ENCODE data around the gene ITGA8.
"Not testable (repeated sequence)": the region's sequence is repeated elsewhere in the genome, so short reads cannot be mapped to it uniquely, and the experiment has no call there.

The ITGA8 gene

GRCh38 chr10:15719899-15720634 is at the start of gene ITGA8:
Gene ITGA8 (minus strand): TSS chr10:15719922. CDS start chr10:15719771, 151 bp downstream.
- peak; percentile 33 for DNase-seq

- no peak for DNase-seq
Measured at GRCh38 chr10:15764892-15765454, 45.3 kb upstream of the ITGA8 start.

- DNase-seq = no peak
Measured at GRCh38 chr10:15763006-15763405, 43.3 kb upstream of the ITGA8 start.

GRCh38 chr10:15762239-15762638 is 42.5 kb upstream of the ITGA8 start:
- DNase-seq = not testable (repeated sequence)

- DNase-seq = not testable (repeated sequence)
Measured at GRCh38 chr10:15761224-15761623, 41.5 kb upstream of the ITGA8 start.

DNA sequence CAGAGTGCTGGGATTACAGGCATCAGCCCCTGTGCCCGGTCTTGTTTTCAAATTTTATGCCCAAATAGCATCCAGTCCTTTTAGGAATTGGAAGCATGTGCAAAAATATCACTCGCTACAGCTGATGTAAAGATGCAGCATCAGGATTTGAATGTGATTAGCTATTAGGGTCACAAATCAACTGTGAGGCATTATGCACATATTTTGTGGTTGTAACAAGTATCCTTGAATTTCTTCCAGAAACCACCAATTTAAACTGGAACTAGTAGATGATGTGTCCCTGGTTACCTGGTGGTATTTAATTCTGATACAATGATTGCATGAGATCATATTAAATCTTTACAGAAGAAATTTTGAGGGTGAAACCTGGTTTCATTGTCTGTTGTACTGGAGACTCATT is 41.0 kb upstream of the ITGA8 start:
- DNase-seq = no peak

GRCh38 chr10:15759265-15759664 is 39.5 kb upstream of the ITGA8 start:
- no peak for DNase-seq

DNA sequence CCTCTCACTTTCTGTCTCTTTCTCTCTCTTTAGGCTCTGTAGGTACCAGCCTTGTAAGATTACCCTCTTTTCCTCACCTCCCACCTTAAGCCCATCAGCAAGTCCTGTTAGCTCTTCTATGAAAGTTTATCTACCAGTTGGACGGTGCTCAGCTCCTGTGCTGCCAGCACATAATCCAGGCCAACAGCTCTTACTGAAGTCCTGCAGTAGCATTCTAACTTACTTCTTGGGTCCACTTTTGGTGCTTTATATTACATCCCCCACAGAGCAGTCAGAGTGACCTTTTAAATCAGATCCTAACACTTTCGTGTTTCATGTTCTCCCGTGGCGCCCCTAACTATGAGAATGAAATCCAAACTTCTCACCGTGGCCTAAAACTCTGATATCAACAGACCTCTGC is 38.9 kb upstream of the ITGA8 start:
- no peak for DNase-seq

DNA sequence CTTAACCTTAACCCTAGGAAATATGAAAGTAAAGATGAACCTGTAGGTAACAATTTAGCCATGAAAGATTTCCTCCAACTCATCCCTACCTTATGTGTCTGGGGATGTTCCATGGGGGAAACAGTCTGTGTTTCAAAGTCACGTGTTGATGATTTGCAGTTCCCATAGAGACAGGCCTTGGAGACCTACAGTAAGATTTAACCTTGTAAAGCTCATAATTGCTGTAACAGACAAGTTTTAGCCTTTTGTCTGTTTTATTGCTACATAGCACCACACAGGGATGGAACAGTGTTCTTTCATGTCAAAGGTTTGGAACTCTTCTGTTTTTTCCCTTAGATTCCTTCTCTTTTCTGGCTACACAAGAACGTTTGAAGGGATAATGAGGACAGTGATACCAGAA is 35.2 kb upstream of the ITGA8 start:
- no peak for DNase-seq

- DNase-seq = no peak
Measured at GRCh38 chr10:15751046-15751445, 31.3 kb upstream of the ITGA8 start.

GRCh38 chr10:15748126-15748525 is 28.4 kb upstream of the ITGA8 start:
- DNase-seq = no peak

- DNase-seq = no peak
Measured at GRCh38 chr10:15747632-15748031, 27.9 kb upstream of the ITGA8 start.

GRCh38 chr10:15745751-15746150 is 26.0 kb upstream of the ITGA8 start:
- no peak for DNase-seq

- DNase-seq = peak; percentile 4
Measured at GRCh38 chr10:15744217-15744865, 24.6 kb upstream of the ITGA8 start.

GRCh38 chr10:15743443-15743842 is 23.7 kb upstream of the ITGA8 start:
- no peak for DNase-seq

DNA sequence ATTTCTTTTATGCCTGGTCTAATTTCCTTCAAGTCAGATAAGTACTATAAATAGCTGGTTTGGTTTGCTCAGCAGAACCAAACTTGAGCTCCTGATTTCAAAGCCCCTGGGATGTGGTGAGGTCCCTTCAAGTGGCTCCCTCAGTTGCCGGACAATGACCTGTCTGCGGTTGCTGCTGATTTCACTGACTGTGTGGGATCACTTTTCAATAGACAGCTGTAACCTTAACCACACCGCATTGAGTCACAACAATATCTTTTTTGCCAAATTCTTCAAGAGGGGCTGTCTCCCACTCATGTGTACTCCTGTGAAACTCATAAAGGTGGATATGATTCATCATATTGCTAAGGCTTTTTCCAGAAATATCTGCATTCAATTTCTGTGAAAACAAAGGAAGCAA is 23.1 kb upstream of the ITGA8 start:
- DNase-seq = no peak

- no peak for DNase-seq
Measured at GRCh38 chr10:15742102-15742501, 22.4 kb upstream of the ITGA8 start.

DNA sequence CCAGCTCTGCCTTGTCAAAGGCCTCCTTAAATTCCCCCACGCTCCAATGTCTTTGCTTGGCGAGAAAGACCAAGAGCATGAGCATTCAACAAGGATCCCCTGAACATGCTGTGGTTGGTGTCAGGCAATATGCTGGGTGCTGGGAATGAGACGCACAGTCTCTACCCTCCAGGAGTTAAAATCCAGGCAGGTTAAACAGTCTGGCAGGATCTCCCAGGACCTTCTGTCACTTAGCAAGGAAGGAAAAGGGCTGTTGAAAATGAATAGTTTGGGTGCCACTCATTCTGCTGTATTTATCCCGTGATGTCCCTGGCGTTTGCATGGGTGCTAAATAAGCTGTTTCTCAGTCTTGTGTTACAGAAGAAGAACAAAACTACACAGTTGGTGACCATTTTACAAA is 21.9 kb upstream of the ITGA8 start:
- DNase-seq = no peak

GRCh38 chr10:15740261-15740660 is 20.5 kb upstream of the ITGA8 start:
- DNase-seq = no peak

DNA sequence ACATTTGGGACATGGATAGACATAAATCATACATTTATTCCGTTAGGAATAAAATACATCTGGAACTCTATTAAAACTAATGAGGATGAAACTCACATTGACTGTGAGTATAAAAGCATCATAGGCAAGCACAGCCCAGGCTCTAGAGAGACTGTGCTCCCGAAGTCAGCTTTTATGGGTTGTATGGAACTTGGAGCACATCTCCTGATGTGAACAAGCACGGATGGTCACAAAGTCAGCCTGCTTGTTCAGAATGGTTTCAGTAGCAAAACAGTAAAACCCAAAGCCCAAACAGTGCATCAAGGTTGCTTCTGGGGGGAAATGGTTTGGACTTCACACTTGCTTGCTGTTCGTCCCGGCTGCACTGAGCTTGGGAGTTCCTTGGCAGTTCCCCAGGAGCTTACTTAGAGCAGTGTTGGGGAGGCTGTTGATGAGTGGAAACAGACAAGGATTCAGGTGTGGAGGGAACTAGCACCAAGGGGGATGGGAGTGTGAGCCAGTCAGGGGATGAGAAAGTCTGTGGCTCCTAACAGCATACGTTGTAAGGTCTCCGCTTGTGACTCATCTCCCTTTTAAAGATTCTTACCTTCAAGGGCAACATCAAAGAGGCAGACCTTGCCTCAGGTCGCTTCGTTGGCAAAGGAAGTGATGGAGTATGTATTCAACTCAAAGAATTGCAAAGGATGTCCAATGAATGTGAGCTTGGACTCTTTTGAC is 19.7 kb upstream of the ITGA8 start:
- DNase-seq = no peak

DNA sequence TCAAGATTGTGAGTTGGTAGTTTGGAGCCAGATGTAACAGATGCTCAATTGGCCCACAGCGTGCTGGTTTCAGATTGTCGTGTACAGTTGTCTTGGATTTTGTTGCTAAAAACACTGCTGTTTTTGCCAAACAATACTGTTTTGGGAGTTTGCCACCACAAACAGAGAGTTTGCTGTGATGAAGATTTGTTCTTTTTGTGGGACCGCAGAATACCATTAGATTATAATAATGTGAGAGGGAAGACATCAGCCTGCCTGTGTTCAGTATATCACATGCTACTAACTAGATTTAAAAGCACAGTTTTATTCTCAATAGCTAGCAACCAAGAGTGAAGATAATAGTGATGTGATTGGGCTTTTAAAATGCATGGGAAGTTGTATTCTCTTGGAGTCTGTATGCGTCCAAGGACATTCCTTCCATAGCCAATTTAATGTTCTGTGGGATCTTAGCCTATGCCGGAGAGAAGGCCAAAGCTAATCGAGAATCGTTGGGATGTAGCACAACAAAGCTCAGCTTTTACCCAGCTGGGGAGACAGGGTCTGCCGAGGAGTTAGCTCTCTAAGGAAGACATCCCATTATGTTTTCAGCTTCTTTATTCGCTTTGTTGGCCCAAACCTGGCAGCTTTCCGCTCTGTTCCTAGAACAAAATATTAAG is 18.7 kb upstream of the ITGA8 start:
- DNase-seq = no peak

DNA sequence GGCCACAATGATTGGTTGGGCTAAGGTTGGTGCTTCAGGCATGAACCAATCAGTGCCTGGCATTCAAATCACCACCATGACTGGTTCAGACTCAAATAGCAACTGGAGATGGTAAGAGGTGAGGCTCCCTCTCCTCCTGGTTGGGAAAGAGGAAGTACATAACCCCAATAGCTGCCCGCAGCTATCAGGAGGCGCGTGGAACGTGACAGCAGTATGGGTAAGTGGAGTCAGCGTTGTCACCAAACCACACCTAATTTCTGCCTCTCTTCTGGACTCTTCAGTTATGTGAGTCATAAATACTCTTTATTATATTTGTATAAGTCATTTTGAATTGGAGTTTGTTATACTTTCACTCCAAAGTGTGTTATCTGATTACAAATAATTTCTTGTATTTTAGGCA is 17.9 kb upstream of the ITGA8 start:
- DNase-seq = no peak

- no peak for DNase-seq
Measured at GRCh38 chr10:15735763-15736162, 16.0 kb upstream of the ITGA8 start.
